Ecto neural progenitor cell (in vitro differentiated cells): Measurements from ENCODE around the gene GBGT1.
"Not testable (repeated sequence)": the region's sequence is repeated elsewhere in the genome, so short reads cannot be mapped to it uniquely, and the experiment has no call there.

Experiments
- DNase-seq: peaks from one replicate; pipeline ENCODE4 v3.0.0-alpha.2; 2018; ENCODE audit warnings: low spot score

The GBGT1 gene

DNA sequence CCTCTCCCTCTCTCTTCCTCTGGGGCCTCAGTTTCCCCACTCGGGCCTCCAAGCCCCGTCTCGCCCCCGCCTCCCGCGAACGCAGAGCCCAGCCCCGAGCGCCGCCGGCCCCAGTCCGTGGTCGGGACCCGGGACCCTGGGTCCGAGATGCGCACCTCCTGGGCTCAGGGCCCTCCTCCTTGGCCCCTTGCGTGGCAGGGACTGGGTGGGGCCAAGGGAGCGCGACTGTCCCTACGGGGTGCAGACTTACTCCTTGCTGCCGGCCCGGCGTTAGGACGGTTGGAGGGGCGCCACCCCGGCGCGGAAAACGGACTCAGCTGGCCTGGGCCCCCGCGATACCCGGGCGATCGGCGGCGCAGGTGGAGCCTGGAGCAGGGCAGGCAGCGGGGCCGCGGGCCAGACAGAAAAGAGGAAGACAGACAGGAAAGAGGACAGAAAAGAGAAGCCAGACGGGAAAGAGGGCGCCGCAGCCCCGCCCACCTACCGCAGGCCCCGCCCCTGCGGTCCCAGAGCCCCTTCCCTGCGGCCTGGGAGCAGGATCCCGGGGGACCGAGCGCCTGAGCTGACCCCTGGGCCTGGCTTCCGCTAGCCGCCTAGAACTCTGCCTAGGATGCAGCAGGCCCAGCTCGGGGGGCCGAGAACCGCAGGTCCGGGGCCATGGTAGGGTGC, at the start of gene GBGT1:
Gene GBGT1 (minus strand): TSS at position 411 of the 669 bp plus-strand sequence. CDS start 1,502 bp downstream, outside the sequence.
- peak; percentile 77 for DNase-seq

DNA sequence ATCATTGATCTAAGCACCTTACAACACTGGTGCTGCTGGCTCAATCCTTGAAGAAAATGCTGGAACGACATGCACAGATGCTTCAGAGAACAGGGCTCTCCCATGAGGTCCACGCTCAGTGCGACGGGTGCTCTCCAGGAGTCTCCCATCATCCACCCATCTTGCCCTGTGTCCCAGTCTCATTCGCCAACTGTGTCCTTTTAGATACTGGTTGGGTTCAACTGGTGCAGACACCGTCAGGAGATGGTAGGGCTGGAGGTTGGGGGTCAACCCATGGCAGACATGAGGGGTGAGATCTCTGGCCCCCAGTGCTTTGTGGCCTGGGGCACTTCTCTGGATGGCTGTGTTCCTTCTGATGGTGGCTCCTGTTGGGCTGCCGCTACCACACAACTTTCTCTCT, 46.9 kb upstream of the GBGT1 start:
- DNase-seq: no peak

DNA sequence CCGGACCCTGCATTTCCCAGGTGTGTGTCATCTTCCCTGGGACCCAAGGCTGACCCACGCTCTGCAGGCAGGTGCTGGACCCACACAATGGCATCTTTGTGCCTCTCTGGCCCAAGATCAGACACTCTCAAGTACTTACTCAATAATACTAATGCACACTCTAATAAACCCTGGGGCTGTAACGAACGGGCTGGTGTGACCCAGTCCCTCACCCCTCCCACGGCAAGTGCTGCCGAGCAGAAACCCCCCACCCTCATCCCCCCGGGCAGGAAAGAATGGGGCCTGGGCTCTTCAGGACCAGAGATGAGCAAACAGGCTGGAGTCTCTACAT, 46.5 kb upstream of the GBGT1 start:
- DNase-seq: no peak

DNA sequence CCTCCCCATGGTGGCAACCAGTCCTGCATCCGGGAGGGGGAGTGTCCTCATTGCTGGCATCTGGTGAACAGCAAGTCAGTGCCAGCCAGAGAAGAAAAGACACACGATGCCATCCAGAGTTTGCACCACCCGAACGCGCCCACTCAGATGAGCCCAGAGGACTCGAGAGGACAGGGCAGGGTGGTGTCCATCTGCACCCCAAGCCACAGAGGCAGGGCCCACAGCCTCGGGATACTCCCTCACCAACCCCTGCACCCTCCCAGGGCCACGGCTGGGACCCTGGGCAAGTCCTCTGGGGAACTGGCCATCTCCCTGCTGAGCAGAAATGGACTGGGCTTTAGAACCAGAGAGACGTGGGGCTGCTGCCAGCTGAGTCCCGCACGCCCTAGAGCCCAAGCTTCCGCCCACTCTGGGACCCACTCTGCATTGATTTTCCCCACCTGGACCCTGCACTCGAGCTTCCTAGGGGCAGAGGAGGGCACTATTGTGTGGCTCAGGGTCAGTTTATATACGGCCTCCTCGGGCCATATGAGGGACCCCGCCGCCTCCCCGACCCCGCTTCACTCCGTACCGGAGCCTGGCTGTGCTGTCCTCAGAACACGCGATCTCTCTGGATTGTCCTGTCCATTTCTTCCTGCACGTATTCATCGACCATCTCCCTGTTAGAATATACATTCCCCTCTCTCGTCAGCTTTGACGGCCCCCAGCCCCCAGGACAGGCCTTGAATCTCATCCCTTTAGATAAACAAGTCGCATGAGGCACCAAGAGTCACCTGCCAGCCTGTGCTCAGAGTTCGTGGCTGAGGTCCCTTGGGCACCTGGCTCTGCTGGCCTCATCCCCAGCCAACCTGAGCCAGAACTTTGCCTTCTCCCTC, 45.9 kb upstream of the GBGT1 start:
- DNase-seq: not testable (repeated sequence)

DNA sequence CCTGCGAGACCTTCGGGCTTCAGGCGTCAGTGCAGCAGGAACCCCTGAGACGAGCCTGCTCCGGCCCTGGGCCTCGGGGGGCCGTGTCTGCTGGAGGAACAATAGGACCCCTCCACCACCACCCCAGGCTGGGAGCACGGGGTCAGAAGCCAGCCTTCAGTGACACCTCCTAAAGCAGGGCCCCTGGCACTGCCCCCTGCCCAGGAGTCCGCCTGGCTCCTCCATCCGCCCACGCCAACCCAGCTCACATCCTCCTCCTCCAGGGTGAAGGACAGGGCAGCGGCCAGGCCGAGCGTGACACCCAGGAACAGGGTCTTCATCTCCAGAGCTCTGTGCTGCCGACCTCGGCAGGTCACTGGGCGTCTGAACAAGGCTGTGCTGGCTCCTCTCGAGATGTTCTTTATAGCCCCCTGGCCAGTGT, 45.2 kb upstream of the GBGT1 start, which contains the start of gene OBP2B:
Gene OBP2B (minus strand): TSS at position 371 of the 421 bp plus-strand sequence. CDS start 51 bp downstream, at position 320.
- not testable (repeated sequence) for DNase-seq

DNA sequence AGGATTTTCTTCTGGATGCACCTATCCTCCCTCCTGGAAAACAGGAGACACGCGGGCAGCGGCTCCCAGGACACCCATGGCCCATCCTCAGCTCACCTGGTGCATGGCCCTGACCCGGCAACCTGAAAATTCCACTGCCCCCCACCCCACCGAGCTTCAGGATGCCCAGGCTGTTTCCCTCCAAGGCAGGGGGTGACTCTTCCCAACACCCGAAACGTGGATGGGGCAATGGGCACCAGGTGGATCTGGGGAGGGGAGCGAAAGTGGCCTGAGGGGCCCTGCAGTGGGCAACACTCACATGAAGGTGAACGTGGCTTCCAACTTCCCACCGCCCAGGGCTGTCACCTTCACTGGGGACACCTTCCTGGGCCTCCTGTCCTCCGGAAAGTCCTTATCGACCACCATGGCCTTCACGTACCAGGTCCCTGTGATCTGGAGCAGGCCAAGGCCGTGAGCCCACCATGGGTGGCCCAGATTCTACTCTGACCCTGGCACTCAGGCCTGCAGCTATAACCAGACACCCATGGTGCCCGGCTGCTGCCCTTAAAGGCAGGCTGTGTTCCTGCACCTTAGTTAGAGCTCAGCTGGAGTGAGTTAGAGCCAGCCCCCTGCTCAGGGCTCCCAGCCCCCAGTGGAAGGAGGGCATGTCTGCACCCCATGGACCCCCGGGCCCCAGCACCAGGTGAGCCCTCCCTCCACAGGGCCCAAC, 44.6 kb upstream of the GBGT1 start:
- not testable (repeated sequence) for DNase-seq

DNA sequence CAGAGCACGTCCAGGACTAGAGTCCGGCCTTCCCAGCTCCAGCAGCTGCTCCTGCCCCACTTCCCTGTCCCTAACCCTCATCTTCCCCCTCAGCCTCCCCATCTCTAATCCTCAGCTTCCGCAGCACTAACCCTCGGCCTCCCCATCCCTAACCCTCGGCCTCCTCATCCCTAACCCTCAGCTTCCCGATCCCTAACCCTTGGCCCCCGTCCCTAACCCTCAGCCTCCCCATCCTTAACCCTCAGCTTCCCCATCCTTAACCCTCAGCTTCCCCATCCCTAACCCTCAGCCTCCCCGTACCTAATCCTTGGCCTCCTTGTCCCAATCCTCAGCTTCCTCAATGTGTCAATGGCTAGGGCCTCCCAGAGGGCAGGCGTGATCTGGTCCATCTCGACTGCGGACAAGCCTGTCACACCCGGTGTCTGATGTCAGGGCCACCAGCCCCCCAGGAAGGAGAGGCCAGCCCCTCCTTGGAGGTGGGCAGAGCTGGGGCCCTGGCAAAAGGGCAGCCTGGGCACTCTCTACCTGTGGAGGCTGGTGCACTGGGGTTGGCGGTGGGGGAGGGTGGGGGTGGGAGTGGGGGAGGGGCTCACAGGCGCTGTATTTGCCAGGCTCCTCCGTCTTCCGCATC, 43.9 kb upstream of the GBGT1 start:
- no peak for DNase-seq

DNA sequence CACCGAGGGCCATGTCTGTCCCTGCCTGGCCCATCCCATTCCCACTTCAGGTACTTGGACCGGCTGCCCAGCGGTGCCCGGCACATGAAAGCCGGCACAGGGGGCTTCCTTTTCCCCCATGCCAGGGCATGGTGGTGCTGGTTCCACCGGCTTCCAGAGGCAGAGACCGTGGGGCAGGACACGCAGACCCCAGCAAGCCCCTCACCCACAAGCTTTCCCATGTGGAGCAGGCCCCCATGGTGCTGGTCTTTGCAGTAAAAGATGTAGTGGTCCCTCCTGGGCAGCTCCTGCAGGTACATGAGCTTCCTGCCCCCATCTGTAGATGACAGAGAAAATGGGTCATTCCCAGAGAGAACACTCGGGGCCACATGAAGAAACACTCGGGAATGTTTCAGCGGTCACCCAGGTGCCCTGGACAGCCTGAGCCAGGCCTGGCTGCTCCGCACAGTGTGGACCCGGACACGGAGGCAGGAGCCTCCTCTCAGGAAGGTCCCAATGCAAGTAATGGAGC, 43.4 kb upstream of the GBGT1 start:
- DNase-seq: no peak

DNA sequence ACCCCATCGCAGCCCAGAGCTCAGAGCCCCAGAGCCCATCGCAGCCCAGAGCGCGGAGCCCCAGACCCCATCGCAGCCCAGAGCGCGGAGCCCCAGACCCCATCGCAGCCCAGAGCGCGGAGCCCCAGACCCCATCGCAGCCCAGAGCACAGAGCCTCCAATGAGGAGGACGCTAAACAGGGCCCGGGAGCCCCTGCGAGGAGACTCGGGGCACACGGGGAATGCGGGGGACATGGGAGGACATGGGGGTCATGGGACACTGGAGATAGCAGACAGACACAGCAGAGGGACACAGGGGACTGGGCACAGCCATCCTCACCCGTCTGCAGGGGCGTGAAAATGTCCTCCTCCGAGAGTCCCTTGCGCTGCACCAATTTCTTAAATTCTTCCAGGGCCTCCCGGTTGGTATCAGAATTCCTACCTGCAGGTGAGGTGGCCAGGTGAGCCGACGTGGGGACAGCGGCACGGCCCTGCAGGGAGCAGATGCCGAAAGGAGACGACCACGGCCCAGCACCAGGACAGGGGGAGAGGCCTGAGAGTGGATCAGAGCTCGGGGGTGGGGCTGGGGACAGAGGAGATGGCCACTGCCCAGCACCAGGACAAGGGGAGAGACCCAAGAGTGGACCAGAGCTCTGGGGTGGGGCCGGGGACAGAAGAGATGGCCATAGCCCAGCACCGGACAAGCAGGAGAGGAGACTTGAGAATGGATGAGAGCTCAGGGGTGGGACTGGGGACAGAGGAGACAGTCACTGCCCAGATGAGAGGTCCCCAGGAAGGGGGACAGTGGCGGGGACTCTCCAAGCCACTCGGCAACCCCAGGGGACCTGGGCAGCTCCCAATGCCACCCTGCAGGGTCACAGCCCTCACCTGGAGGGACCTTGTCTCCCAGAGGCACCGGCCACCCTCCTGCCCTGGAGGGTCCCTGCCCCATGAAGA, 42.5 kb upstream of the GBGT1 start:
- DNase-seq: no peak

DNA sequence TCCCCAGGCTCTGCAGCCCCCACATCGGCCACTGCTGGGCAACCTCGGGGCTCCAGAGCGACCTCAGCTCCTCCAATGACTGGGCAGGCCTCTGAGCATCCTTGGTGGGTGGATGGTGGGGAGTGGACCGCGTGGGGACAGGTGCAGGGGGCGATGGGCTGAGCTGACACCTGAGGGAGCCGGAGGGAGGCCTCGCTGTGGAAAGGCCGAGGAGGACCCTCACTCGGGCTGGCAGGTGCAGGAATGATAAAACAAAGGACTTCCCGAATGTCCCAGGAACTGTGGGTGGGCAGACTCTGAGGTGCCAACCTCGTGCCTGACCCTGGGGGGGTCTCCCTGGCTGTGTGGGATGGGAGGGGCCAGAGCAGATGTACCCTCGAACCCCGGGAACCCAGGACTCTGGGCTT, 41.8 kb upstream of the GBGT1 start:
- DNase-seq: peak; percentile 24

DNA sequence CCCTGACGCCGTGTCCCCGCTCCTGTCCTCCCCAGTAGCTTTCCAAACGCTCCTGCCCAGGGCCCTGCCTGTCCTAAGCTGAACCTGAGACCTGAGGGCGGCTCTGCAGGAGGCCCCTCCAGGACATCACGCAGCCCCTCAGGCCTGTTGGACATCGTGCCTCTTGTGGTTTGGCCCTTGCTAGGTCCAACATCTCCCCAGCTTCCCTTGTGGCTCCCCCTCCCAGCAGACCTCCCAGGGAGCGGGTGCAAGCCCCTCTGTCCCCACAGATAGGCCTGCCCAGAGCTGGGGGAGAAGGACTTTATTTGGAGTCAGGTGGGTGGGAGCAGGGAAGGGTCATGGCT, 41.3 kb upstream of the GBGT1 start:
- DNase-seq: peak; percentile 29

DNA sequence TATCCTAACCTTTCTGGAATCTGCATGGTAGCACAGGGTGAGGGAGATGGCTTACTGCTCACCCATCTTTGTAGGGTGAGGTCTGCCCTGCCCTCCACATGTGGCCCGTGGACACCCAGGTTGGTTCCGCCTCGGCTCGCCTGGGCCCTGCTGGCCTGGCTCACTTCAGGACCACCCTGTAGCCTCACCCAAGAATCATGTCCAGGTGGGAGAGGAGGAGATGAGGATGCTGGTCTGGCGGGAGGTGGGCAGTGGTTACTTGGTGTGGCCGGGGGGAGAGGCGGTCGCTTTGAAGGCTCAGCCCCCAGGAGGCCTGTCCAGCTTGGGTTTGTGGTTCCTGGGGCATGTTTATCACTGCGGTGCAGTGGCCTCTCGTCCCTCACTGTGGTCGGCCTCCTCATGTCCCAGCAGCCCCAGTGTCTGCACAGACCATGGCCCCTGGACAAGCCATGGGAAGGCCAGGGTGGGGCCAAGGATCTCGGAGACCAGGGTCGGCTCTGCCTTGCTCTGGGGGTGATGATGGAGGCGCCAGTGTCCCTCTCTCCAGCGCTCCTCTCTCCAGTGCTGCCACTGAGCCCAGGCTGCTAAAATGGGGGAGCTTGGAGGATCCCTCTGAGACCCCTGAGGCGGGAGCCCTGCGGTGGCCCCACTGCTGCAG, 40.8 kb upstream of the GBGT1 start:
- DNase-seq: no peak

DNA sequence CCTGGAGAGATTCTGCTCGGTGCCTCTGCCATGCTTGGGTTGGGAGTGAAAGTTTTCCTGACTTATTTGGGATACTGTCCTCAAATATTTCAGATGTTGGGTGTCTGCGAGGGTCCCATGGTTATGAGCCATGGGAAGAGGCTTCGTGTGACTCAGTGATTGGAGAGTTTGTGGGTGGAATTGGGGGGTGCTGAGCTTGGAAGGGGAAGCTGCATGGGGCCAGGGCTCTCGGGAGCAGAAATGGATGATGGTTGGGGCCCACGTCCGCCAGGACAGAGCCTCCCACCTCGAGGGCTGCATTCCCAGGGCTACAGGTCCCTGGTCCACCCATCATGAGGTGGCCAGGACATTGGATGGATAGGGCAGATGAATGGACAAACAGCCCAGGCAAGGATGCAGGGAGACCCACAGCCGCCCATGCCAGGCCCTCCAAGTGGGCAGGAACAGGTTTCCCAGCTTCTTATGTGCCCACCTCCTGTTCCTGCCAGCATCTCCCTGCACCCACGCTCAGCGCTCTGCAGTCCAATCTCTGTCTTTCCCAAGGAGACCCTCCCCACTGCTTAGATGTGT, 39.9 kb upstream of the GBGT1 start:
- no peak for DNase-seq

DNA sequence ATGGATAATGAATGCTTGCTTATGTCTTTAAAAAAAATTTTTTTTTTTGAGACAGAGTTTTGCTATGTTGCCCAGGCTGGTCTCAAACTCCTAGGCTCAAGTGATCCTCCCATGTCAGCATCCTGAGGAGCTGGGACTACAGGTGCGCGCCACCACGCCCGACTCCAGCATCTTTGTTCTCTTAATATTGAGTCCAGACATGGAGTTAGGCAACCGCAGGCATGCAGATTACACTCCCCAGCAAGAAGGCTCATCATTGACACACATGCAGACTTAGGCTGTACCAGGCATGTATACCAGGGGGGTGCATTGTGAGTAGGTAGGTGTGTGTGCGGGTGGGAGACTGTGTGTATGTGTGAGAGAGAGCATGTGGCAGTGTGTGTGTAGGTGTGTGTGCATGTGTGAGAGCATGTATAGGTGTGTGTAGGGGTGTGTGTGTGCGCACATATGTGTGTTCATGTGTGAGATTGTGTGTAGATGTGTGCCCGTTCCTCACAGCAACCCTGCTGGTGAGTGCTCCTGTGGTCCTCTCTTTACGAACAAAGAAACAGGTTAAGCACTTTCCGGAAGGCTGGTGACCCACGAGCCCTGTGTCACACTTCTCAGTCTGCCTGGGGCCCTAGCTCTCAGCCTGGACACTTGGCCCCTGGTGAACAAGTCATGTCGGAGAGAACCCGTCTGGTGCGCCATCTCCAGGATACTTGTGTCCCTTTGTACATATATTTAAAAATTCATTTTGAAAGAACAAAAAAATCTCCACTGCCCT, 39.2 kb upstream of the GBGT1 start:
- no peak for DNase-seq

DNA sequence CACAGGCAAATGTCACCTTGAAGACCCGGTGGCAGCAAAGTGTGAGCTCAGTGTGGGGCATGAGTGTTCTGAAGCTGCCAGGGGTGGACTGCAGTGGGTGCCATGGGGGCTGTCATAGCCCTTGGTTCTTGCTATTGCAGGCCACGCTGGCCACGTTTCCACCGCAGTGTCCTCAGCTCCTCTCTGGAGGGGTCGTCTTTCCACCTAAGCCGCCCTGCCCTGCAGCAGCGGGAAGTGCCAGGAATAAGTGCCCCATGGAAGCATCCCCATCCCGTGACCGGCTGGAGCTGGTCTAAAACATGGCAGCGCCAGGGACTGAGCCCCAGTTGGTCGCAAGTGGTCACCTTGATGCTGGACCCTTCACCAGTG, 38.4 kb upstream of the GBGT1 start:
- DNase-seq: no peak

DNA sequence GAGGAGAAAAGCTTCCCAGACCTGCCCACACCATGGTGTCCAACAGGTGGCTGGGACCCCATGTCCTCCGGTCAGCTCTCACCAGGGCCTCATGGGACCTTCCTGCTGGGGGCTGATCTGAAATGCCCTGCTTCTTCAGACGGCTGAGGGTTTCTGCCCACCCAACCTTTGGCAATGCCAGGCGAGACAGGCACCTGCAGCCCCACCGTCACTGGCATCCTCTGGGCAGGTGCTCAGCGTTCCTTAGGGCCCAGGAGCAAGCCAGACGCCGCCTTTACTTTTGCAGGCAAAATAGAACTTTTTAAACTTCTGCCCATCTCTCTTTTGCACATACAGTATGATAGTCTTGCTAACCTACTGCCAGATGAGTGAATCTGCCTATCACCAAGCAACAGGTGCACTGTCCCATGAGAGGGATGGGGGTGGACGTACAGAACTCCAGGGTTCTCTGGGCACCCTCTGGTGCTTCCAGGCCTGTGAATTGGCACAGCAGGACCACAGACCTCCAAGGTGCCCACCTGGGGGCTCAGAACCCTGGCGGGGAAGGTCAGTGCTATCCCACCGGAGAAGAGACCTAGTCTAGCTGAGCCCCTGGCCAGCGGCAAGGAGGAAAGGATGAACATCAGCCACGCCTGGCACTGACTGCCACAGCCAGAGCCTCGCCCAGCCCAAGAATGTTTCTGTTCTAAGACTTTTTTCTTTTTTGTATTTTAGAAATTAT, 37.9 kb upstream of the GBGT1 start:
- DNase-seq: no peak

DNA sequence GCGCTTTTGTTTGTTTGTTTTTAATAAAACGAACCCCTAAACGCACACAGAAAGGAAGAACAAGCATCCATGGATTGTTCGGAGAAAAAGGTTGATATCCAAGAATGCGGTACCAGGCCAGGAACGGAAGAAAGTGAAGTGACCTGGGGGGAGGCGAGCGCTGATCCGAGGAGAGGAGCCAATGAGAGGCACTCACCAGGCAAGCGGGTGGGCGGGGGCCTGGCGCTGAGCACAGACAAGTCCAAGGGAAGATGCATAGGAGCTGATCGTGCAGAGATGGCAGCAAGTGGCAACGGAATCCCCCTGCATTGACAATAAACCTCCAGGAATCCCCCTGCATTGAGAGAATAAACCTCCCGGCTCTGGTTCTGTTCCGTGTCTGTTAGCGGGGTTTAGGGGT, 36.9 kb upstream of the GBGT1 start:
- no peak for DNase-seq

DNA sequence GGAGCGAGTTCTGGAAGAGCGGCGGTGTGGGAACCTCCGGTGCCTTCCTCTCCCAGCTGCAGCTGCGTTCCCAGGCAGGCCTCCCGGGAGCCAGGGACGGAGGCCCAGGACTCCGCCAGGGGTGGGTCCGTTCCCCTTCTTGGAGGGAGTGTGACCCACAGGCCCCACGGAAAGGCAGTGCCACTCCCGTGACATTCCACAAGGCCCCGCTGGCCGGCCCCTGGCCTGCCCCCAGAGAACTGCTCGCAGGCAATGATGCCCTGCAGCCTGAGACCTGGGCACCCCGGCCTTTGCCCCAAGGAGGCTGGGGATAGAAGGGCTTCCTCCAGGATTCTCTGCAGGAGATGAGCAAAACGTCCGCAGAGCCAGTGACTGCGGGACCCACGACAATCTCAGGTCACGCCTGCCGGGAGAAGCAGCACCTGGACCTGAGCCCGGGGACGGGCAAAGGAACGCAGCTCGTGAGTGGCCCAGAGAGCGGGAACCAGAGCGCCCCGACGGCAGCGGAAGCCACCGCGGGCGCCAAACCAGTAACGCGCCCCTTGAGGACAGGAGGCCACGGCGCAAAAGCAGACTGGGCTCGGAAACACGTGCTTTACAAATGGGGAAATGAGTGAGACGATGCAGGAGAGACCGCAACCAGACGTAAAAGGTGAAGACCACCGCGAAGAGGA, 36.1 kb upstream of the GBGT1 start:
- DNase-seq: no peak
